ENCODE results near the gene MARCHF3. TPM values are rescaled to one million over a fixed set of nuclear protein-coding genes. Genes with fewer than 3 reads are reported as not detected.
"Not testable (repeated sequence)": the region's sequence is repeated elsewhere in the genome, so short reads cannot be mapped to it uniquely, and the experiment has no call there.

MARCHF3 gene
- total RNA-seq, 2 donors from 2014 or later, result 32.5 to 33.7 TPM

- Histone ChIP-seq H3K36me3 (no peaks in the 10 kb centered on the region), H3K9ac (ENCODE audit: low read depth in 2 of 2, low read length in 2 of 2) (no peak overlapping the region), H3K4me1 (no peaks in the 10 kb centered on the region), H3K27me3 (no peaks in the 10 kb centered on the region), H3K27ac (no peak overlapping the region), H3K4me3 (no peak overlapping the region), H3K9me3 (no peaks in the 10 kb centered on the region)
- intact Hi-C loops (cut with DNase I), result no loop called here
- TF ChIP-seq CTCF (IDR thresholded peaks at IDR 0.05), result no peak
- DNase-seq, result no peak
Observed at GRCh38 chr5:126896170-126896702, 134.1 kb downstream of the MARCHF3 start.

GRCh38 chr5:126895712-126896111 lies 134.6 kb downstream of the MARCHF3 start:
- intact Hi-C loops (cut with DNase I); H3K4me1 ChIP-seq; H3K36me3 ChIP-seq; H3K9me3 ChIP-seq; DNase-seq; H3K27ac ChIP-seq; H3K9ac ChIP-seq (ENCODE audit: low read depth in 2 of 2, low read length in 2 of 2); H3K4me3 ChIP-seq; H3K27me3 ChIP-seq: not testable (repeated sequence)

GRCh38 chr5:126890414-126890813 lies 139.9 kb downstream of the MARCHF3 start:
- H3K4me1 ChIP-seq; H3K27ac ChIP-seq; H3K36me3 ChIP-seq; H3K9ac ChIP-seq (ENCODE audit: low read depth in 2 of 2, low read length in 2 of 2); H3K4me3 ChIP-seq; intact Hi-C loops (cut with DNase I); DNase-seq; H3K27me3 ChIP-seq; H3K9me3 ChIP-seq: not testable (repeated sequence)

GRCh38 chr5:126888175-126888574 lies 142.2 kb downstream of the MARCHF3 start:
- Histone ChIP-seq H3K27me3 (no peaks in the 10 kb centered on the region), H3K36me3 (no peaks in the 10 kb centered on the region), H3K9me3 (no peaks in the 10 kb centered on the region), H3K27ac (no peak overlapping the region), H3K4me3 (no peak overlapping the region), H3K9ac (ENCODE audit: low read depth in 2 of 2, low read length in 2 of 2) (no peak overlapping the region), H3K4me1 (no peaks in the 10 kb centered on the region)
- intact Hi-C loops (cut with DNase I), result no loop called here
- no peak for TF ChIP-seq CTCF (IDR thresholded peaks at IDR 0.05)
- DNase-seq, result no peak

- Histone ChIP-seq H3K27me3 (no peaks in the 10 kb centered on the region), H3K27ac (no peak overlapping the region), H3K9me3 (no peaks in the 10 kb centered on the region), H3K4me3 (no peak overlapping the region), H3K9ac (ENCODE audit: low read depth in 2 of 2, low read length in 2 of 2) (no peak overlapping the region), H3K36me3 (no peaks in the 10 kb centered on the region), H3K4me1 (no peaks in the 10 kb centered on the region)
- intact Hi-C loops (cut with DNase I), result no loop called here
- no peak for TF ChIP-seq CTCF (IDR thresholded peaks at IDR 0.05)
- DNase-seq, result no peak
Observed at GRCh38 chr5:126884269-126884819, 146.0 kb downstream of the MARCHF3 start.

GRCh38 chr5:126883564-126884245 lies 146.7 kb downstream of the MARCHF3 start:
- TF ChIP-seq CTCF (IDR thresholded peaks at IDR 0.05), result no peak
- Histone ChIP-seq H3K36me3 (no peaks in the 10 kb centered on the region), H3K4me3 (no peak overlapping the region), H3K9ac (ENCODE audit: low read depth in 2 of 2, low read length in 2 of 2) (no peak overlapping the region), H3K9me3 (no peaks in the 10 kb centered on the region), H3K4me1 (no peaks in the 10 kb centered on the region), H3K27me3 (no peaks in the 10 kb centered on the region), H3K27ac (no peak overlapping the region)
- no peak for DNase-seq
- intact Hi-C loops (cut with DNase I), result no loop called here
